Type B pancreatic cell (in vitro differentiated cells): ENCODE data around the gene TNKS2. TPM values are rescaled to one million over a fixed set of nuclear protein-coding genes. Genes with fewer than 3 reads are reported as not detected.
A peak's percentile ranks its signal among the peaks of the same experiment; 100 is the strongest.

Source experiments
- DNase-seq: peaks from one replicate; pipeline ENCODE4 v3.0.0; 2021; ENCODE audit warnings: mixed read lengths; ENCODE audit not compliant: unreplicated experiment; ENCODE audit errors: extremely low spot score
- H3K27ac Mint-ChIP-seq: 2 replicates; pipeline ENCODE4 v1.8.0; 2021; ENCODE audit warnings: mild to moderate bottlenecking, mixed read lengths
- H3K27me3 Mint-ChIP-seq: 2 replicates; pipeline ENCODE4 v1.8.0; 2021; ENCODE audit warnings: mixed read lengths
- H3K36me3 Mint-ChIP-seq: 2 replicates; pipeline ENCODE4 v1.8.0; 2021; ENCODE audit warnings: mixed read lengths
- H3K4me1 Mint-ChIP-seq: one replicate; pipeline ENCODE4 v1.8.0; 2021; ENCODE audit warnings: mixed read lengths; ENCODE audit not compliant: unreplicated experiment
- H3K4me3 Mint-ChIP-seq: 2 replicates; pipeline ENCODE4 v1.8.0; 2021; ENCODE audit warnings: mild to moderate bottlenecking, mixed read lengths
- H3K9me3 Mint-ChIP-seq: 2 replicates; pipeline ENCODE4 v1.8.0; 2021; ENCODE audit warnings: mixed read lengths
- total RNA-seq: library from RNA; stranded (reverse); gene quantifications from 2 replicates; pipeline ENCODE4 v1.2.1, GENCODE V29; 2021; ENCODE audit warnings: low replicate concordance
- TF ChIP-seq, protein P1 (sequence below): fragments of 200-600 bp; sonication (generic); conservative IDR thresholded peaks from 2 replicates; pipeline ENCODE4 v1.5.0; 2021; ENCODE audit warnings: antibody characterized with exemption, mild to moderate bottlenecking

TNKS2 gene
- total RNA-seq, 1 donor from 2014 or later: 47.3 TPM

DNA sequence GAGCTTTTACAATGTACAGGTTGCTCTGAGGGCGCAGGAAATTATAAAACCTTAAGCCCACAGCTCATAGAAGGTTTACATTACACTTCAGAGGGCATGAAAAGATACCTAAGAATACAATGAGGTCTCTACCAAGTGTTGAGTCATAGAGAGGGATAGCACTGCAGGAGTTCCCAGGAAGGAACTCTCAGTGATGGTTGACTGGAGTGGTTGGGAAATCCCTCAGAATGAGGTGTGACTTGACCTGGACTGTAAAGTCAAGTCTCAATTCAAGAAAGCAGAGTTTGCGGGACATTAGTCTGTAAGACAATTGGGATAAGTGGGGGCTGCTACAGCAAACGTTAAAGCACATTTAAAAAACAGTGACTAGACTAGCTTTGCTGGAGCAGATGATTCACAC is 21.9 kb downstream of the TNKS2 start:
- Mint-ChIP-seq H3K27ac (no peak overlapping the region), H3K9me3 (no peaks in the 10 kb centered on the region), H3K36me3 (peaks cover 22% of the 10 kb centered on the region), H3K27me3 (no peaks in the 10 kb centered on the region), H3K4me1 (no peaks in the 10 kb centered on the region), H3K4me3 (no peak overlapping the region)
- TF ChIP-seq, protein P1, sequence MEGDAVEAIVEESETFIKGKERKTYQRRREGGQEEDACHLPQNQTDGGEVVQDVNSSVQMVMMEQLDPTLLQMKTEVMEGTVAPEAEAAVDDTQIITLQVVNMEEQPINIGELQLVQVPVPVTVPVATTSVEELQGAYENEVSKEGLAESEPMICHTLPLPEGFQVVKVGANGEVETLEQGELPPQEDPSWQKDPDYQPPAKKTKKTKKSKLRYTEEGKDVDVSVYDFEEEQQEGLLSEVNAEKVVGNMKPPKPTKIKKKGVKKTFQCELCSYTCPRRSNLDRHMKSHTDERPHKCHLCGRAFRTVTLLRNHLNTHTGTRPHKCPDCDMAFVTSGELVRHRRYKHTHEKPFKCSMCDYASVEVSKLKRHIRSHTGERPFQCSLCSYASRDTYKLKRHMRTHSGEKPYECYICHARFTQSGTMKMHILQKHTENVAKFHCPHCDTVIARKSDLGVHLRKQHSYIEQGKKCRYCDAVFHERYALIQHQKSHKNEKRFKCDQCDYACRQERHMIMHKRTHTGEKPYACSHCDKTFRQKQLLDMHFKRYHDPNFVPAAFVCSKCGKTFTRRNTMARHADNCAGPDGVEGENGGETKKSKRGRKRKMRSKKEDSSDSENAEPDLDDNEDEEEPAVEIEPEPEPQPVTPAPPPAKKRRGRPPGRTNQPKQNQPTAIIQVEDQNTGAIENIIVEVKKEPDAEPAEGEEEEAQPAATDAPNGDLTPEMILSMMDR: no peak
- DNase-seq: no peak

DNA sequence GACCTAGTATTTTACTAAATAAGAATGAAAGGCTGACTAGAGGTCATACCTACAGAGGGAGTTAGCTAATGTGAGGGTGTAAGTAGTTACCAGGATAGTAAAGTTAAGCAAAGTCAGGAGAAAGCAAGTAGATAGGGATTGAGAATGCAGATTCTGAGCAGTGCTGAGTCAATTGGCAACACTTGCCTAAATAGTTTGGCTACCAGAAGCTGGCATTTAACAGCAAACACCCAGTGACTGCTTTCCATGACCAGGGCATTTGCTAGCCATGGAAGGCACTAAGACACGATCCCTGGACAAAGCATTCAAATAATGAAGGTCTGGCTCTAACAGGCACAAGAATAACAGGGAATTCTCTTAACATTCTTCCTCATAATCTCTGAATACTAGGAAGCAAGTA is 25.9 kb downstream of the TNKS2 start:
- TF ChIP-seq, protein P1: no peak
- no peaks in the 10 kb centered on the region for H3K9me3 Mint-ChIP-seq
- no peaks in the 10 kb centered on the region for H3K27me3 Mint-ChIP-seq
- H3K4me1 Mint-ChIP-seq: no peaks in the 10 kb centered on the region
- H3K4me3 Mint-ChIP-seq: no peak overlapping the region
- DNase-seq: no peak
- no peak overlapping the region for H3K27ac Mint-ChIP-seq
- H3K36me3 Mint-ChIP-seq: peaks cover 24% of the 10 kb centered on the region

DNA sequence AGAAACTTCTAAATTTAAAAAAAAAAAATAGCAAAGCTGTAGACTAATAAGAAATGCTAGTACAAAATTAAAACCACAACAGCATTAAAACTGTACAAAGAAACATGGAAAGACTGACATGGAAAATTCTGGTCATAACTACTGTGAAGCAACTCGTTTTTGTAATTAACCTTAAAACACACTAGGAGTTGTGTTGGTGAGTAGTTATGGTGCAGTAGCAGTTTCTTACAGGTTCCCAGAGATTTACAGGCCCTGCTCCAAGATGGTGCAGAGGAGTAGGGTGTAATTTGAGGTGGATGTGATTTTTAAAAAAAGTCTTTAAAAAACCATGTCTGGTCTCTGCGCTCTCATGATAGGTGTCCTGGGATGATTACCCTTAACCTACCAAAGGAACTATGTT is 31.0 kb downstream of the TNKS2 start:
- TF ChIP-seq, protein P1: no peak
- Mint-ChIP-seq H3K4me3 (no peak overlapping the region), H3K9me3 (no peaks in the 10 kb centered on the region), H3K27ac (no peak overlapping the region), H3K36me3 (peaks cover 24% of the 10 kb centered on the region), H3K4me1 (no peaks in the 10 kb centered on the region), H3K27me3 (no peaks in the 10 kb centered on the region)
- DNase-seq: no peak

DNA sequence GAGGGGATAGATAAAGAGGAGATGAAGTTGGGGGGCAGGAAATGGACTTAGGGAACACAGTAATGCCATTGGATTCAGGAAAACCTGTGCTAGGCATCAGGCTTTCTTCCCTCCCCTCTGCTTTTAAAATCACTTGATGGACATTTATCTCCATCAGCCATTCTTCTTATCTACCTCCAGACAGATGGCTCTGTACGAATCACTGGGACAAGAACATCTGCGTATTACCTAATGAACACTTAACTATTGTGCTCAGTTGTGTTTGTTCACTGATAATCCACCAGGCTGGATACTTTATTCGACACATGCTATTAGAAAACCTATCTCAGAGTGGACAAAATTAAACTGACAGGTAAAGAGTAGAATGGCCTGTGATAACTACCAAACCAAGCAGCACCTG is 40.0 kb downstream of the TNKS2 start:
- TF ChIP-seq, protein P1: no peak
- peaks cover 24% of the 10 kb centered on the region for H3K36me3 Mint-ChIP-seq
- H3K4me1 Mint-ChIP-seq: no peaks in the 10 kb centered on the region
- H3K4me3 Mint-ChIP-seq: no peak overlapping the region
- no peak for DNase-seq
- no peak overlapping the region for H3K27ac Mint-ChIP-seq
- no peaks in the 10 kb centered on the region for H3K9me3 Mint-ChIP-seq
- no peaks in the 10 kb centered on the region for H3K27me3 Mint-ChIP-seq

DNA sequence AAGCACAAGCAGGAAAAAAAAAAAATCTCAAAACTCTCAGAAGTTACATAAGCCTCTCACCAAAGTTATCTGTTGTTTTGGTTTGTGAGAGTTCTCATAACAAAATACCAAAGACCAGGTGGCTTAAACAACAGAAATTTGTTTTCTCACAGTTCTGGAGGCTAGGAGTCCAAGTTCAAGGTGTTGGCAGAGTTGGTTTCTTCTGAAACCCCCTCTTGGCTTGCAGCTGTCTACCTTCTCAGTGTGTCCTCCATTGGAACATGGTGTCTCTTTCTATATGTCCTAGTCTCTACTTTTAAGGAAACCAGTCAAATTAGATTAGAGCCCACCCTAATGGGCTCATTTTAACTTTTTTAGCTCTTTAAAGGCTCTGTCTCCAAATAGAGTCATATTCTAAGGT is 44.9 kb downstream of the TNKS2 start:
- no peaks in the 10 kb centered on the region for H3K27me3 Mint-ChIP-seq
- H3K4me1 Mint-ChIP-seq: no peaks in the 10 kb centered on the region
- peaks cover 18% of the 10 kb centered on the region for H3K36me3 Mint-ChIP-seq
- no peak for DNase-seq
- no peak overlapping the region for H3K4me3 Mint-ChIP-seq
- no peaks in the 10 kb centered on the region for H3K9me3 Mint-ChIP-seq
- no peak overlapping the region for H3K27ac Mint-ChIP-seq
- TF ChIP-seq, protein P1: no peak

DNA sequence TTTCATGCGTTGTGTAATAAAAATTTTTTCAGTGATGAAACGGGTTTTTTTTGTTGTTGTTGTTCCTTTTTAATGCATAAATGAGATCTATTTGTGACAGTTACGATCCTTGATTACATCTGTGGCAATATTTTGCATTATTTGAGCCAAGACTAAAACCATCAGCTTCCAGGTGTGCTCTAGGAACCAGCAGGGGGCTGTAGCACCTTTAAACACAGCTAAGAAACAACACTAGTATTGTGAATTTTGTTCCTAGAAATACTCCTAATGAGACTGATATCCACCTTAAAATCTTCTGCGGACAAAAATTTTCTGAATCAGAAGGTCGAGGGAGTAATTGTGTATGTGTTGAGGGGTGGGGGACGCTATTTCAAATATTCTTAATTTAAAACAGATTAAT is 58.4 kb downstream of the TNKS2 start:
- no peaks in the 10 kb centered on the region for H3K9me3 Mint-ChIP-seq
- TF ChIP-seq, protein P1: peak; percentile 68
- no peaks in the 10 kb centered on the region for H3K4me1 Mint-ChIP-seq
- H3K27me3 Mint-ChIP-seq: no peaks in the 10 kb centered on the region
- no peak overlapping the region for H3K4me3 Mint-ChIP-seq
- H3K36me3 Mint-ChIP-seq: peaks cover 29% of the 10 kb centered on the region
- H3K27ac Mint-ChIP-seq: no peak overlapping the region
- no peak for DNase-seq
